Activated naive CD4-positive, alpha-beta T cell treated with anti-CD3 and anti-CD28 coated beads, Interleukin-2, amount 50 U/mL, for 16 hours (primary cell): Measurements from ENCODE around the gene VCX3B.
"Not testable (repeated sequence)": the region's sequence is repeated elsewhere in the genome, so short reads cannot be mapped to it uniquely, and the experiment has no call there.

Experiments
- DNase-seq: peaks from one replicate; pipeline ENCODE4 v3.0.0-alpha.2; 2020

The VCX3B gene

DNA sequence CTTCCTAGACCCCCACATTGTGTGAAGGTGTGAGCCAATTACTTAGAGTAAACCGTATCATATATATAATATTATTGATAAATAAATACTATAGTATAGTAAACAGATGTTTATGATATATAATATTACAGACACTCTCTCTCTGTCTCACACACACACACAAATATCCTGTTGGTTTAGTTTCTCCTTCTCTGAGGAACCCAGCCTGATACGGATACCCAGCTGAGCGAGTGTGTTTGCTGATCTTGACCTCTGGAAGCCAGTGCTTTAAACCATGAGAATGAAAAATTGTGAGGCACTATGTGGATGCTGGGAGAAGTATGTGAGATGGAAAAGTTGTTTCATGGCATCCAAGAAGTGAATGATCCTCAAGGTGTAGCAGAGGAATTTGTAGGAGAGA is at the start of gene VCX3B:
TSS of gene VCX3B (plus strand) at position 301 of the 400 bp plus-strand sequence. CDS start 621 bp downstream, outside the sequence.
- not testable (repeated sequence) for DNase-seq

DNA sequence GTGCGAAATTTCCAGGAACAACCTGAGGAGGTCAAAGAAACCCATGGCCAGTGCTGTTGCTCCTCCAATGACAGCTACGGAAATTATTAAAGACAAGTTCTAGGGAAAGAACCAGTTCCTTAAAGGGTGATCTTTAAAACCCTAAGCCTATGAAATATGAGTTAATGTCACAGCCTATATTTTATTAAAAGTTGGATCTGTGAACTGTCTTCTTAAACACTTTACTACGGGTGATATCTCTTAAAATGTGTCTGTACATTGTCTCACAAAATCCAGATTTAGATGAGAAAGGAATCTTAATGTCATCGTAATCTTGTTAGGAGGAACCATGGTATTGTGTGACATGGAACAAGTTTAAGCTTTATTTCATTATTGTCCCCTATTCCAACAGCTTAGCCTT is 46.3 kb upstream of the VCX3B start:
- no peak for DNase-seq

- DNase-seq, result no peak
These were observed 39.7 kb upstream of the VCX3B start for GRCh38 chrX:8424912-8425311.

DNA sequence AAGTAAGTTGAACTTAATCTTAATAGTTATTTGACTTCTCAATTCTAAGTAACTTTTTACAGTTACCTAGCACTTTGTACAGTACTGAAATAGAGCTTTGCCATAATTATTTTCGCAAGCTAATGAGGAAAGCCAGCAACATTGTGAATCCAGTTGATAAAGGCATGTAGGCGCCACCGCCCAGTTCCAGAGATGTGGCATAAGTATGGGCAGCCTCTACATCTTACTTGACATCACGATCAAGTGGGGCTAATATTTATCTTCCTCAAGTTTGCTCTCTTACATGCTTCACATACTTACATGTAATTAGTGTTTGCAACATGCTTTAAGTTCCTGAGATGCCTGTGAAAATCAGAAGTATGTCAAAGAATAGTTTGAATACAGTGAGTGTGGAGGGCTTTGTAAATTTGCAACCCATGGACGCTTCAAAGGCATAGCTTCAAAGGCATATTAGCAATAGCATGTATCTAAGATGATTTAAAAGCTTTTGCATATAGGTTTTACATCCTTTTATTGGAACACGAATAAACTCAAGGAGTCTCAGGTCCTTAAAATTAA is 34.9 kb upstream of the VCX3B start:
- no peak for DNase-seq

DNA sequence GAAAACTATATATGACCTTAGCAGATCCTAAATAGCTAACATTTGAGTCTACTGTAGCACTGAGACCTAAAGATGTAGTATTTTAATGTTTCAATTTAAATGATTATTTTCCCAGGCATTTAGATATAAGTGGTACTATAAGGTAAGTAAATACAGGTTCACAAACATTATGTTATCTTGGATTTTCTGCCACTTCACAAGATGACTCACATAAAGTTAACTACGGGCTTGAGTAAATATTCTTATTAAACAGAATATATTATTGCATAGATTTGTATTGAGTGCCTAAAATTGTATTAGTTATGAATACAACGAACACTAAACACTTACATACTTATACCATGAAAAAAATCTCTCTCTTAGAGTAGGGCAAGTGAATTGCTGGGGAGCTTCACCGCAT is 34.2 kb upstream of the VCX3B start:
- no peak for DNase-seq

DNA sequence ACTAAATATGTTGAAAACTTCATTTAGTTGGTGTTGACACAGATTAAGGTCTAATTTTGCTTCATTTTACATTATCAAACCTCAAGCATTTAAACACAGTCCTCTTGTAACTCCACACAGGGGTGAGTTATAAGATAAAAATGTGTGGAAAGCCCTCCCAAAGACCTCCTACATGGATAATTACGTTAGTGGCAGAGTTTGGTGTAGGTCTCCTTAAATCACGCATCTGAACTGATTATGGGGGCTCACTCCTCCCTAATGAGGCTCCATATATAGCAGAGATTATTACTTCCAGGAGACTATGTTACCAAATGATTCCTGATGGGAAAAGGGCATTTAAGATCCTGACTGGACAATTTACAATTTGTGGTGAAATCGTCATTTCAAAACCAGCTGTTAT is 32.2 kb upstream of the VCX3B start:
- DNase-seq, result no peak

- no peak for DNase-seq
These were observed 31.2 kb upstream of the VCX3B start for GRCh38 chrX:8433109-8434062.

DNA sequence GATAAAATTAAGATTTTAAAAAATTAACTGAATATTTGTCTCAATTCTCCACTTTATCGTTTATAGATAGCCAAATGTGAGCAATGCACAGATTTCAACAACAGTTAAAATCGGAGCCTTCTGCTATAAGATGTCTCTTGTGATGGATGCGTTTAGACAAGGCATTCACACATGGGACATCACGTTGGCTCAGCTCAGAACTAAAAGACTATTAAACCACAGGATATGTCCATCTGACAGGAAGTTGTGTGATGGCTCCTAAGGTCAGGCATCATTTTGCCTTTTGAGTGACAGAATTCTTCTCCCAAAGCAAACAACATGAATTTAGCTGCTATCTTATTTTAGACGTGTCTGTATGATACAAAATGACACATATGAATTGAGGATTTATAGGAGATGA is 17.3 kb upstream of the VCX3B start:
- DNase-seq, result no peak

- not testable (repeated sequence) for DNase-seq
These were observed 12.3 kb upstream of the VCX3B start for GRCh38 chrX:8452343-8452742.

GRCh38 chrX:8453611-8454010 is 11.0 kb upstream of the VCX3B start:
- no peak for DNase-seq

DNA sequence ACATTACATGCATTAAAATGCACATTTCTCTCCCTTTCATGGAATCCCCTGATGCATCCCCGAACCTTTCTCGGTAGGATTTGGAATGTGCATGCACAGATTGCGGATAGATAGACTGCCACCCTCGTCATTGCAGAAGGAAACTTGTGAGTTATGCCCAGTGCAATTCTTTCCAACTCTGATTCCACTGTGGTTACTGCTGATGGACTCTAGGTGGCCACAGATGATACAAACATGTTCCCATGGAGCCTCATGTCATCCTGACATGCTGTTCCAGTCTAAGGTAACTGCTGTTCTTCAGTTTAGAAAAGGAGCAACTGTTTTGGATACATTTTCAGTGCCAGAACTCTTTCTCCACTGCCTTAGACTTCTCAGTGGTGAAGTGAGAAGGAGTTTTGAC is 9.1 kb upstream of the VCX3B start:
- DNase-seq, result no peak

DNA sequence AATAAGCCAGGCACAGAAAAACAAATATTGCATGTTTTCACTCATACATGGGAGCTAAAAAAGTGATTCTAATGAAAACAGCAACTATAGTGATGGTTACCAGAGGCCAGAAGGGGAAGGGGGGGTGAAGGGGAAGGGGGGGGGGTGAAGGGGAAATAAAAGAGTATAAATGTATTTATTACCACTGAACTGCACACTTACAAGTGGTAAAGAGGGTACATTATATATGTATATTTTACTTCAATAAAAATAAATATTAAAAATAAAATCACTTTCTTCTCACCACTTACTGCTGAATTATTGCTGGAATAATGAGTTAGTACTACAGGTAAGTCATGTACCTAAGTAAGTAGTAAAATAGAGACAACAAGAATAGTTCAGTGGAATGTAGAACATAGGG is 2.1 kb upstream of the VCX3B start:
- no peak for DNase-seq

GRCh38 chrX:8484360-8484949 is 19.8 kb downstream of the VCX3B start:
- DNase-seq, result no peak

GRCh38 chrX:8495036-8495435 is 30.4 kb downstream of the VCX3B start:
- DNase-seq, result not testable (repeated sequence)

DNA sequence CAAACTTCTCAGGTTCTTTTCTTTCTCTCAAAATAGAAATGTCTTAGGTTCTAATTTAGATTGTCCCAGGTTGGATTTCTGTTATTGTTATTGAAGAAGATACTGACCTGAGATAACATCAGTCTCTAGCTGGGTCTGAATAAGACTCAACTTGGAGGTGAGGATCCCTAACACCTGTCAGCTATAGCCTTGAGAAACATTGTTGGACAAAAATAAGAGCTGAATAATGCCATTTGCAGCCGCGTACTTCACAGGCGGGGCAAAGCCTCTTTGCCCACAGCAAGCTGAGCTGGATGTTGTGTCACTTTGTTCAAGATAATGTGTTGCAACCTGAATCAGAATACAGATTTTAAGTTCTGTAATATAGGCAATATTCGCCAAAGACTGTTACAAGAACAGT is 35.6 kb downstream of the VCX3B start:
- DNase-seq, result no peak

DNA sequence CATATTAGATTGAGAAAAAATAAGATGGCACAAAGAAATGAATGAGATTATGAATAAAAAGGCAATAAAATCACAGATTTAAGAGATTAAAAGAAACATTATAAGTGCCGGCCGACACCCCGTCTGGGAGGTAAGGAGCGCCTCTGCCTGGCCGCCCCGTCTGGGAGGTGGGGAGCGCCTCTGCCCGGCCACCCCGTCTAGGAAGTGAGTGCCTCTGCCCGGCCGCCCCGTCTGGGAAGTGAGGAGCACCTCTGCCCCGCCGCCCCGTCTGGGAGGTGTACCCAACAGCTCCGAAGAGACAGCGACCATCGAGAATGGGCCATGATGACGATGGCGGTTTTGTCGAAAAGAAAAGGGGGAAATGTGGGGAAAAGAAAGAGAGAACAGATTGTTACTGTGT is 37.5 kb downstream of the VCX3B start:
- DNase-seq, result not testable (repeated sequence)

DNA sequence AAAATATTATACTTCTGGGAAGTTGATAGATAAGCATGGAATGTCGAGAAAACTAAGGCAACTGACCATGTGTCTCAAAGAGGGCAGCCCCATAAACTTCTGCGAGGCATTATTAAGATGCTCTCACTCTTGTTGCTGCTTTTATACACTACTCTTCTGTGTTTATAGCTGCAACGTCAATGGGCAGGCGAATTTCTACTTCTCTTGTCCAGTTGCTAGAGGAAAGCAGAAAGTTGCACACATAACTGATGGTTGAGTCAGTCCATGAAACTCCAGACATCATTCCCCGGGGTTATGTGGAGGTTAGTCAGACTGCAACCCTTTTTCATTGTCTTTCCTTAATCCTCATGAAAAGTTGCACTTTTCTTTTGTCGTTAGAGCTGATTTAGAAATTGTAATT is 39.8 kb downstream of the VCX3B start:
- DNase-seq, result no peak
